ENCODE results near the gene GARIN5A.

DNA sequence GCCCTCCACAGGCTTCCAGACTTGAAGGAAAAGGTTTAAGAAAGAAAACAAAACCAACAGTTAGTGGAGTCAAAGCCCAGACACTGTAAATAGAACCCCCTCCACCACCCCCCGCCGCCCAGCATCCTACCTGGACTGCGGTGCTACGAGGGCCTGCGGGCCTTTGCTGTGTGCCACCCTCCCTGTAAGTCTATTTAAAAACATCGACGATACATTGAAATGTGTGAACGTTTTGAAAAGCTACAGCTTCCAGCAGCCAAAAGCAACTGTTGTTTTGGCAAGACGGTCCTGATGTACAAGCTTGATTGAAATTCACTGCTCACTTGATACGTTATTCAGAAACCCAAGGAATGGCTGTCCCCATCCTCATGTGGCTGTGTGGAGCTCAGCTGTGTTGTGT, 6.3 kb upstream of the GARIN5A start:
- TF ChIP-seq POLR2A (IDR thresholded peaks at IDR 0.05; ENCODE audit: low read depth, low read length) (no peak), TAF1 (IDR thresholded peaks at IDR 0.05; ENCODE audit: borderline replicate concordance, low read depth, low read length) (no peak)
